DOHH2 (cell line): ENCODE results near the gene VRK2.

ENCODE experiments used
- CTCF ChIP-seq: fragments of 200-600 bp; sonication (generic); IDR thresholded peaks from one replicate; pipeline ENCODE4 v1.5.1; 2014; ENCODE audit warnings: antibody characterized with exemption, mild to moderate bottlenecking, low read depth, low read length; ENCODE audit not compliant: poor library complexity, severe bottlenecking
- EZH2phosphoT487 ChIP-seq: fragments of 200-600 bp; sonication (generic); IDR thresholded peaks from 2 replicates; pipeline ENCODE4 v1.6.1; 2017; ENCODE audit warnings: borderline replicate concordance, mild to moderate bottlenecking, antibody characterized with exemption, low read length, moderate library complexity, mixed read lengths

GRCh38 chr2:58122540-58122939 lies 75.9 kb downstream of the VRK2 start:
- no peak for TF ChIP-seq CTCF
- TF ChIP-seq EZH2phosphoT487, result no peak
